Gastroesophageal sphincter (tissue), 3 donors: ENCODE measurements around the gene RIPPLY3.

ENCODE experiments used
- CTCF ChIP-seq, 4 experiments: fragments of 200-600 bp in 2 of 4; fragments of 450-650 bp in 2 of 4; sonication (generic) in 1 of 4; IDR thresholded peaks; one replicate each; pipeline ENCODE4 v1.5.1; 2017 to 2019; ENCODE audit warnings: antibody characterized with exemption in 4 of 4, mild to moderate bottlenecking in 2 of 4, moderate library complexity in 2 of 4
- EP300 ChIP-seq: sonication (generic); formaldehyde crosslinking; IDR thresholded peaks from one replicate; pipeline ENCODE4 v1.6.1; 2017; ENCODE audit warnings: antibody characterized with exemption, mild to moderate bottlenecking
- POLR2A ChIP-seq, 2 donors: fragments of 450-650 bp; IDR thresholded peaks; one replicate each; pipeline ENCODE4 v1.6.1; 2017; ENCODE audit warnings: antibody characterized with exemption in 2 of 2, mild to moderate bottlenecking in 2 of 2, moderate library complexity in 1 of 2
- POLR2AphosphoS5 ChIP-seq: sonication (generic); formaldehyde crosslinking; IDR thresholded peaks from one replicate; pipeline ENCODE4 v1.6.1; 2017; ENCODE audit warnings: antibody characterized with exemption

GRCh38 chr21:36968414-36968813 lies 38.1 kb upstream of the RIPPLY3 start:
- TF ChIP-seq CTCF (IDR thresholded peaks at IDR 0.05) (no peak), POLR2AphosphoS5 (no peak), EP300 (no peak), POLR2A (IDR thresholded peaks at IDR 0.05) (no peak)
